ENCODE measurements around the gene HSCB.
"Not testable (repeated sequence)": the region's sequence is repeated elsewhere in the genome, so short reads cannot be mapped to it uniquely, and the experiment has no call there.

HSCB gene

GRCh38 chr22:28741785-28742561 lies at the start of gene HSCB, which contains the start of gene CHEK2:
HSCB (plus strand) TSS chr22:28742039; CDS start chr22:28742096, 57 bp downstream.
CHEK2 (minus strand) TSS chr22:28741820; CDS start chr22:28734721, 7,099 bp downstream.
- peak within 1 kb of the TSS; percentile 87 for H3K9ac ChIP-seq (ENCODE audit: low read length)
- peaks cover 23% of the 10 kb centered on the region for H3K4me1 ChIP-seq (ENCODE audit: insufficient read depth, low read length, severe bottlenecking)
- H3K9me3 ChIP-seq (ENCODE audit: low read length), result no peaks in the 10 kb centered on the region
- peak within 1 kb of the TSS; percentile 77 for H3K27ac ChIP-seq (ENCODE audit: low read depth, low read length, poor library complexity, severe bottlenecking)
- H3K4me3 ChIP-seq (ENCODE audit: low read depth, low read length, poor library complexity, severe bottlenecking), result peak within 1 kb of the TSS; percentile 83
- no peaks in the 10 kb centered on the region for H4K20me1 ChIP-seq (ENCODE audit: insufficient read depth, low read length)
- TF ChIP-seq CTCF (IDR thresholded peaks at IDR 0.05; ENCODE audit: low read length) (no peak), EZH2 (IDR thresholded peaks at IDR 0.05; ENCODE audit: borderline replicate concordance, low read length) (no peak)
- H3K79me2 ChIP-seq (ENCODE audit: insufficient read depth, low read length), result peaks cover 25% of the 10 kb centered on the region
- no peaks in the 10 kb centered on the region for H3K27me3 ChIP-seq (ENCODE audit: insufficient read depth, low read length)
- no peaks in the 10 kb centered on the region for H3K9me2 ChIP-seq (ENCODE audit: low read depth, low read length)
- peak within 1 kb of the TSS; percentile 70 for H3K4me2 ChIP-seq (ENCODE audit: low read length)
- H3K36me3 ChIP-seq (ENCODE audit: insufficient read depth, low read length), result peaks cover 43% of the 10 kb centered on the region
- no peaks in the 10 kb centered on the region for H3F3A ChIP-seq (ENCODE audit: insufficient read depth, low read length)
- H2AFZ ChIP-seq (ENCODE audit: low read length), result peak within 1 kb of the TSS; percentile 14; the same call in 1 of the 2 replicates

- not testable (repeated sequence) for H2AFZ ChIP-seq (ENCODE audit: low read length); H3K79me2 ChIP-seq (ENCODE audit: insufficient read depth, low read length); H3K9me2 ChIP-seq (ENCODE audit: low read depth, low read length); H3K27ac ChIP-seq (ENCODE audit: low read depth, low read length, poor library complexity, severe bottlenecking); H3K27me3 ChIP-seq (ENCODE audit: insufficient read depth, low read length); H3K4me1 ChIP-seq (ENCODE audit: insufficient read depth, low read length, severe bottlenecking); H3F3A ChIP-seq (ENCODE audit: insufficient read depth, low read length); H3K4me3 ChIP-seq (ENCODE audit: low read depth, low read length, poor library complexity, severe bottlenecking); H3K9ac ChIP-seq (ENCODE audit: low read length); H4K20me1 ChIP-seq (ENCODE audit: insufficient read depth, low read length); H3K9me3 ChIP-seq (ENCODE audit: low read length); H3K4me2 ChIP-seq (ENCODE audit: low read length)
- H3K36me3 ChIP-seq (ENCODE audit: insufficient read depth, low read length), result peaks cover 40% of the 10 kb centered on the region
These were observed 48.6 kb upstream of the HSCB start for GRCh38 chr22:28693041-28693760.

DNA sequence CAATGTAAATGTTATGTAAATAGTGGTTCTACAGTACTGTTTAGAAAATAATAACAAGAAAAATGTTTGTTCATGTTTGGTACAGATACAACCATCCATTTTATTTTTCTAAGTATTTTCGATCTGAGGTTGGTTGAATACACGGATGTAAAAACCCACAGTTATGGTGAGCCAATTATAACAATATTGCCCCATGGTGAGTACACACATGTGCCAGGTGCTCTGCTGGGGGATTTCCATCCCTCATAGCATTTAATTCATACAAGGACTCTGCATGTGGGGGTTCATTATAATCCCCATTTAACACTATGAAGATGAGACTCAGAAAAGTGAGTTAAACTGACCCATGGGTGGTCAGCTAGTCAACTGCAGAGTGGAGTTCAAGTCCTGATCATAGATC lies 38.9 kb upstream of the HSCB start:
- H2AFZ ChIP-seq (ENCODE audit: low read length), result no peak overlapping the region
- H3K4me2 ChIP-seq (ENCODE audit: low read length), result no peak overlapping the region
- peaks cover 14% of the 10 kb centered on the region for H3K4me1 ChIP-seq (ENCODE audit: insufficient read depth, low read length, severe bottlenecking)
- H3K79me2 ChIP-seq (ENCODE audit: insufficient read depth, low read length), result no peaks in the 10 kb centered on the region
- H3K9ac ChIP-seq (ENCODE audit: low read length), result no peak overlapping the region
- H3K9me2 ChIP-seq (ENCODE audit: low read depth, low read length), result no peaks in the 10 kb centered on the region
- H3K4me3 ChIP-seq (ENCODE audit: low read depth, low read length, poor library complexity, severe bottlenecking), result no peak overlapping the region
- no peaks in the 10 kb centered on the region for H3K27me3 ChIP-seq (ENCODE audit: insufficient read depth, low read length)
- no peak overlapping the region for H3K27ac ChIP-seq (ENCODE audit: low read depth, low read length, poor library complexity, severe bottlenecking)
- H3F3A ChIP-seq (ENCODE audit: insufficient read depth, low read length), result no peaks in the 10 kb centered on the region
- peaks cover 36% of the 10 kb centered on the region for H3K36me3 ChIP-seq (ENCODE audit: insufficient read depth, low read length)
- H4K20me1 ChIP-seq (ENCODE audit: insufficient read depth, low read length), result no peaks in the 10 kb centered on the region
- H3K9me3 ChIP-seq (ENCODE audit: low read length), result no peaks in the 10 kb centered on the region
- TF ChIP-seq CTCF (IDR thresholded peaks at IDR 0.05; ENCODE audit: low read length) (no peak), EZH2 (IDR thresholded peaks at IDR 0.05; ENCODE audit: borderline replicate concordance, low read length) (no peak)
